Right lobe of liver (tissue), 6 donors: ENCODE data around the gene ADGRB3. TPM values are rescaled to one million over a fixed set of nuclear protein-coding genes. Genes with fewer than 3 reads are reported as not detected.

ENCODE experiments used
- ATAC-seq, 4 donors: fragments of 200-7000 bp; cut with Tn5 transposase; one replicate each; pipeline ENCODE4 v1.9.1; 2020; ENCODE audit warnings: mild to moderate bottlenecking in 4 of 4, moderate library complexity in 4 of 4
- DNase-seq, 3 donors: peaks; one replicate each; pipeline ENCODE4 v3.0.0-alpha.2; 2020
- H3K27ac ChIP-seq, 3 donors: fragments of 200-600 bp; one replicate each; pipeline ENCODE4 v1.8.0; 2022
- H3K27me3 ChIP-seq, 2 donors: fragments of 200-600 bp; one replicate each; pipeline ENCODE4 v1.8.0; 2022
- H3K36me3 ChIP-seq, 4 donors: fragments of 200-600 bp; sonication (generic) in 1 of 4; one replicate each; pipeline versions ENCODE4 v1.5.1 to v1.8.0; 2017 to 2022; ENCODE audit warnings: control low read depth in 1 of 4
- H3K4me1 ChIP-seq, 4 donors: fragments of 200-600 bp; sonication (generic) in 1 of 4; one replicate each; pipeline versions ENCODE4 v1.5.1 to v1.8.0; 2017 to 2022; ENCODE audit warnings: control low read depth in 1 of 4
- H3K4me3 ChIP-seq, 3 donors: fragments of 200-600 bp; one replicate each; pipeline ENCODE4 v1.8.0; 2022
- H3K9me3 ChIP-seq, 4 donors: fragments of 200-600 bp; sonication (generic) in 1 of 4; one replicate each; pipeline versions ENCODE4 v1.5.1 to v1.8.0; 2017 to 2022; ENCODE audit warnings: control low read depth in 1 of 4
- POLR2A ChIP-seq: fragments of 450-650 bp; IDR thresholded peaks from one replicate; pipeline ENCODE4 v1.6.1; 2017; ENCODE audit warnings: antibody characterized with exemption, mild to moderate bottlenecking
- whole genome bisulfite sequencing: methylation state at CpG from one replicate; pipeline ENCODE4 v1.1.6; 2018; ENCODE audit warnings: low coverage, low lambda C conversion rate; ENCODE audit not compliant: insufficient coverage; ENCODE audit errors: missing lambda C conversion rate; 5-methylcytosine and 5-hydroxymethylcytosine counted together
- intact Hi-C, 2 donors: fragments of 100-400 bp; cut with DNase I; formaldehyde crosslinking; loops; one replicate each; pipeline versions ENCODE4 v1.11.2 to v1.14.1; 2022
- total RNA-seq, 6 experiments: library from RNA; depleted of rRNA in 2 of 6; stranded (reverse); fragments of >200 nt in 2 of 6; fragmentation: NEBNext Ultra II Directional in 3 of 6; extraction: Animal tissue kit (Norgen Biotek cat#: 25700) in 3 of 6; gene quantifications; one replicate each; pipeline versions ENCODE4 v1.1.0 to v1.2.4, GENCODE V29; 2016 to 2023
- TF ChIP-seq, protein P1 (sequence below), 4 donors: fragments of 200-600 bp in 3 of 4; fragments of 450-650 bp in 1 of 4; IDR thresholded peaks; one replicate each; pipeline versions ENCODE4 v1.5.1 to v1.8.0; 2016 to 2022; ENCODE audit warnings: antibody characterized with exemption in 4 of 4, mild to moderate bottlenecking in 2 of 4
- donor health status: DM: no; HTN: yes; CAD: no.
- donor health status: DM: no; HTN: no; CAD: no.
- donor health status: DM: no; HTN: no; CAD: no.
- donor health status: DM: no; HTN: yes; CAD: no.
- donor health status: DM: no; HTN: yes; CAD: no.

ADGRB3 gene
- total RNA-seq, 6 experiments from 2014 or later = 0.18 to 0.42 (median 0.24) TPM

DNA sequence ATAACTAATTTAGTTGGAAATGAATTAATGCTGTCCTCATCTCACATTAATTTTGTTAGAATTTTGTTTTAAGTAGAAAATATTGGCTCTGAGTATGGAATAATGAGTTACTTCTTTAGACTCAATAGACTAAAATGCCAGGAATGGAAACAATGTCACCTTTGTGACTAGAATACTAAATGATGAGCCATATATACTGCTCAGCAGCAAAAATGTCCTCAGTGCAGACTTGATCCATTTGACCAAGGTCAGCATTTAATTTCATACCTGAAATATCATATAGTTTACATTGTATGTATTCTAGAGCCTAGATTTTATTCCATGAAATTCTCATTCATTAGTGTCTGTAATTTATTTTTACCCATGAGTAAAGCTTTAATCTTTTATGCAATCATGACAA lies 217.7 kb downstream of the ADGRB3 start:
- intact Hi-C loops = no loop called here
- no peaks in the 10 kb centered on the region for H3K9me3 ChIP-seq
- H3K4me1 ChIP-seq = no peaks in the 10 kb centered on the region
- TF ChIP-seq POLR2A = no peak
- TF ChIP-seq, protein P1, sequence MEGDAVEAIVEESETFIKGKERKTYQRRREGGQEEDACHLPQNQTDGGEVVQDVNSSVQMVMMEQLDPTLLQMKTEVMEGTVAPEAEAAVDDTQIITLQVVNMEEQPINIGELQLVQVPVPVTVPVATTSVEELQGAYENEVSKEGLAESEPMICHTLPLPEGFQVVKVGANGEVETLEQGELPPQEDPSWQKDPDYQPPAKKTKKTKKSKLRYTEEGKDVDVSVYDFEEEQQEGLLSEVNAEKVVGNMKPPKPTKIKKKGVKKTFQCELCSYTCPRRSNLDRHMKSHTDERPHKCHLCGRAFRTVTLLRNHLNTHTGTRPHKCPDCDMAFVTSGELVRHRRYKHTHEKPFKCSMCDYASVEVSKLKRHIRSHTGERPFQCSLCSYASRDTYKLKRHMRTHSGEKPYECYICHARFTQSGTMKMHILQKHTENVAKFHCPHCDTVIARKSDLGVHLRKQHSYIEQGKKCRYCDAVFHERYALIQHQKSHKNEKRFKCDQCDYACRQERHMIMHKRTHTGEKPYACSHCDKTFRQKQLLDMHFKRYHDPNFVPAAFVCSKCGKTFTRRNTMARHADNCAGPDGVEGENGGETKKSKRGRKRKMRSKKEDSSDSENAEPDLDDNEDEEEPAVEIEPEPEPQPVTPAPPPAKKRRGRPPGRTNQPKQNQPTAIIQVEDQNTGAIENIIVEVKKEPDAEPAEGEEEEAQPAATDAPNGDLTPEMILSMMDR (IDR thresholded peaks at IDR 0.05) = no peak
- no peaks in the 10 kb centered on the region for H3K36me3 ChIP-seq
- no peaks in the 10 kb centered on the region for H3K27me3 ChIP-seq
- DNase-seq (no peak), ATAC-seq (no peak)
- no peak overlapping the region for H3K4me3 ChIP-seq
- no peak overlapping the region for H3K27ac ChIP-seq

DNA sequence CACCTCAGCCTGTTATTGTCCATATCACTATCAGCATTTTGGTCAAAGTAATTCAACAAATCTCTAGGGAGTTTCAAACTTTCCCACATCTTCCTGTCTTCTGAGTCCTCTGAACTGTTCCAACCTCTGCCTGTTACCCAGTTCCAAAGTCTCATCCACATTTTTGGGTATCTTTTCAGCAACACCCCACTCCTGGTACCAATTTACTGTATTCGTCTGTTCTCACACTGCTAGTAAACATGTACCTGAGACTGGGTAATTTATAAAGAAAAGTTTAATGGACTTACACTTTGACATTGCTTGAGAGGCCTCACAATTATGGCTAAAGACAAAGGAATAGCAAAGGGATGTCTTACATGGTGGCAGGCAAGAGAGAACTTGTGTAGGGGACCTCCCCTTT lies 224.2 kb downstream of the ADGRB3 start:
- no peak overlapping the region for H3K27ac ChIP-seq
- TF ChIP-seq POLR2A = no peak
- TF ChIP-seq, protein P1 (IDR thresholded peaks at IDR 0.05) = no peak
- intact Hi-C loops = no loop called here
- no peaks in the 10 kb centered on the region for H3K27me3 ChIP-seq
- ATAC-seq (no peak), DNase-seq (no peak)
- no peaks in the 10 kb centered on the region for H3K4me1 ChIP-seq
- no peak overlapping the region for H3K4me3 ChIP-seq
- no peaks in the 10 kb centered on the region for H3K9me3 ChIP-seq
- H3K36me3 ChIP-seq = no peaks in the 10 kb centered on the region
- 79% methylated on average over 1 of the region's 1 CpG for WGBS

DNA sequence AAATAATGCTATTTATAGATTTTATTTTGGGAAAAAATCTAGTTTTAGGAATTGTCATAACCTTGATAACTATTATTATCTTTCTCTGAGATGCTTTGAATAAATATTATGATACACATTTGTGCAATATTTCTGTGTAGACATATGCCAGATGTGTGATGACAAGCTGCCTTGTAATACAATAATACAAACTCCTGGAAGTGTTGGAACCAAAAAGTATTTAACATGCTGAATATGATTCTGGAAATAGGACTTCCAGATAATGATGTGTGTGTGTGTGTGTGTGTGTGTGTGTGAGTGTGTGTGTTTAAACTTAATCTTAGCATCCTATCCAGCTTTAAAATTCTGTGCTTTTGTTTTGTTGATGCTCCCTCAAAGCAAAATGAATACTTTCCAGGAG lies 233.6 kb downstream of the ADGRB3 start:
- intact Hi-C loops = no loop called here
- Histone ChIP-seq H3K27me3 (no peaks in the 10 kb centered on the region), H3K4me1 (no peaks in the 10 kb centered on the region), H3K9me3 (no peaks in the 10 kb centered on the region), H3K27ac (no peak overlapping the region), H3K4me3 (no peak overlapping the region), H3K36me3 (no peaks in the 10 kb centered on the region)
- TF ChIP-seq POLR2A = no peak
- TF ChIP-seq, protein P1 (IDR thresholded peaks at IDR 0.05) = no peak
- DNase-seq (no peak), ATAC-seq (no peak)

DNA sequence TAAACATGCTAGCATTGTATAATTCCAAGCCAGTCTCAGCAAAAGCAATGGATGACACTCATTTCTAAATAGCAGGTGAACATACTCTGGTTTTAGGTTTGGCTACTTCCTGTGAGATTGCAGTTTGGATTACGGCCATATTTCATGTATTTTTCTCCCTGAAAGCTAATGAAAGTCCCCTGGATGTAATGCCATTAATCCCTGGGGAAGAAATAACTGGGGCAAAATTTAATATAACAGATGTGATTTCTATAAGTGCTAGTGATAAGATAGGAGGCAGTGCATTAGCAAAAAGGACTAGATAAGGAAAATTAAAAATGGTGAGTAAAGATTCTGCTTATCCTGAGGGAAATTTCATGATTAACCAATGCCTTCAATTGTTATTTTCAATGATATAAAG lies 238.2 kb downstream of the ADGRB3 start:
- Histone ChIP-seq H3K27me3 (no peaks in the 10 kb centered on the region), H3K4me1 (no peaks in the 10 kb centered on the region), H3K27ac (no peak overlapping the region), H3K36me3 (no peaks in the 10 kb centered on the region), H3K9me3 (no peaks in the 10 kb centered on the region), H3K4me3 (no peak overlapping the region)
- 40% methylated on average over 1 of the region's 1 CpG for WGBS
- no peak for DNase-seq
- no peak for TF ChIP-seq POLR2A
- TF ChIP-seq, protein P1 (IDR thresholded peaks at IDR 0.05) = no peak
- intact Hi-C loops = no loop called here
- ATAC-seq = no peak

DNA sequence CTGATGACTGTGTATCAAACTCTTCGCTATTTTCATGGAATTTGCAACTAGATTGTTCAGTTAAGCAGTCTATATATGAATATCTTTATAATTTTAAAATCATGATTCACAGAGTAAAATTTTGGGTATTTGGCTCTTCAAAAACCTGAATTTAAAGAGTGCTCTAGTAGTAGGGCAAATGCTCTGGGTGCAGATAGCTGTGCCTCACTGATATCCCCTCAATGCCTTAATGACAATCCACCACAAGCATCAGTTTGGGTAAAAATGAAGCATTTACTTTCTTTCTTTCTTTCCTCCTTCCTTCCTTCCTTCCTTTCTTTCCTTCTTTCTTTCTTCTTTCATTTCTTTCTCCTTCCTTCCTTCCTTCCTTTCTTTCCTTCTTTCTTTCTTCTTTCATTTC lies 239.7 kb downstream of the ADGRB3 start:
- Histone ChIP-seq H3K4me3 (no peak overlapping the region), H3K36me3 (no peaks in the 10 kb centered on the region), H3K4me1 (no peaks in the 10 kb centered on the region), H3K27ac (no peak overlapping the region), H3K9me3 (no peaks in the 10 kb centered on the region), H3K27me3 (no peaks in the 10 kb centered on the region)
- 52% methylated on average over 1 of the region's 1 CpG for WGBS
- no peak for DNase-seq
- no peak for ATAC-seq
- intact Hi-C loops = no loop called here
- no peak for TF ChIP-seq POLR2A
- TF ChIP-seq, protein P1 (IDR thresholded peaks at IDR 0.05) = no peak
